K562 (cell line): ENCODE data around the gene TYRO3. TPM values are rescaled to one million over a fixed set of nuclear protein-coding genes. Genes with fewer than 3 reads are reported as not detected.

ENCODE experiments used
- ARHGAP35 ChIP-seq: fragments of 450-650 bp; IDR thresholded peaks from 2 replicates; pipeline ENCODE4 v1.6.1; 2018; ENCODE audit not compliant: partially characterized antibody
- FOXP1 ChIP-seq: sonication (generic); formaldehyde crosslinking; IDR thresholded peaks from 2 replicates; pipeline ENCODE4 v1.8.0; 2022; ENCODE audit warnings: mild to moderate bottlenecking, missing genetic modification reagents
- GATAD2A ChIP-seq: fragments of 450-650 bp; IDR thresholded peaks from 2 replicates; pipeline ENCODE4 v1.6.1; 2017
- KDM5B ChIP-seq: fragments of 200-600 bp; sonication (generic); IDR thresholded peaks from 2 replicates; pipeline ENCODE4 v1.6.1; 2012; ENCODE audit warnings: low read depth, mild to moderate bottlenecking, moderate library complexity, low read length, control low read depth, inconsistent platforms; ENCODE audit not compliant: insufficient replicate concordance
- MAFG ChIP-seq: fragments of 450-650 bp; conservative IDR thresholded peaks from 2 replicates; pipeline ENCODE4 v1.6.1; 2016; ENCODE audit warnings: missing genetic modification characterization, missing compliant biosample characterization
- MXI1 ChIP-seq: IDR thresholded peaks from 2 replicates; pipeline ENCODE4 v1.6.1; 2011; ENCODE audit warnings: low read depth, mild to moderate bottlenecking, improper control_type of control experiment, low read length
- RAD21 ChIP-seq, 2 experiments: fragments of 250-450 bp in 1 of 2; fragments of 450-650 bp in 1 of 2; sonication (Bioruptor Pico) in 1 of 2; formaldehyde crosslinking in 1 of 2; IDR thresholded peaks in 1 of 2; conservative IDR thresholded peaks in 1 of 2; 2 replicates each; pipeline versions ENCODE4 v1.4.0 to v1.8.0; 2020 to 2022; ENCODE audit warnings: mild to moderate bottlenecking in 2 of 2, moderate library complexity in 1 of 2
- ZNF3 ChIP-seq: fragments of 250-450 bp; sonication (Bioruptor Pico); IDR thresholded peaks from 2 replicates; pipeline ENCODE4 v1.5.0; 2021; ENCODE audit warnings: mild to moderate bottlenecking, moderate library complexity
- ZNF696 ChIP-seq: fragments of 250-450 bp; sonication (Bioruptor Pico); conservative IDR thresholded peaks from 2 replicates; pipeline ENCODE4 v1.4.0; 2020; ENCODE audit warnings: mild to moderate bottlenecking, moderate library complexity
- ZNF76 ChIP-seq: fragments of 250-450 bp; sonication (Bioruptor Pico); IDR thresholded peaks from 2 replicates; pipeline ENCODE4 v1.4.0; 2020; ENCODE audit warnings: mild to moderate bottlenecking, moderate library complexity, borderline replicate concordance
- polyA plus RNA-seq, 8 experiments: library from polyadenylated mRNA; depleted of rRNA in 4 of 8; stranded (reverse) in 5 of 8; unstranded in 3 of 8; fragments of >200 nt; fragmentation: Nextera tagmentation in 2 of 8; fragmentation: Illumina TruSeq in 1 of 8; extraction: Ambion mirVana in 2 of 8; extraction: Trizol in 1 of 8; gene quantifications; 2 replicates each; pipeline versions ENCODE4 v1.2.1 to v1.2.3, GENCODE V29; 2011 to 2014; ENCODE audit warnings: inconsistent platforms in 1 of 8, missing spikeins in 1 of 8
- total RNA-seq, 7 experiments: library from RNA; depleted of rRNA in 6 of 7; stranded (reverse); fragments of >200 nt in 6 of 7; fragmentation: Illumina TruSeq in 2 of 7; extraction: Trizol in 2 of 7; gene quantifications; 2 replicates each; pipeline versions ENCODE4 v1.2.1 to v1.2.3, GENCODE V29; 2011 to 2021; ENCODE audit warnings: low replicate concordance in 1 of 7
- TF ChIP-seq, protein P1 (sequence below), 2 experiments: fragments of 150-350 bp in 1 of 2; IDR thresholded peaks; 2 replicates each; pipeline ENCODE4 v1.6.1; 2012 to 2016; ENCODE audit warnings: low read depth in 2 of 2, low read length in 2 of 2, mild to moderate bottlenecking in 1 of 2, moderate library complexity in 1 of 2
- TF ChIP-seq, protein P2 (sequence below): fragments of 450-650 bp; formaldehyde crosslinking; IDR thresholded peaks from 2 replicates; pipeline ENCODE4 v1.4.0; 2022; ENCODE audit warnings: mild to moderate bottlenecking, moderate library complexity
- TF ChIP-seq, protein P3 (sequence below), 2 experiments: fragments of 450-650 bp; conservative IDR thresholded peaks; 2 replicates each; pipeline ENCODE4 v1.6.1; 2017; ENCODE audit warnings: mild to moderate bottlenecking in 2 of 2, moderate library complexity in 2 of 2
- TF ChIP-seq, protein P4 (sequence below), 3 experiments: IDR thresholded peaks in 2 of 3; conservative IDR thresholded peaks in 1 of 3; 2 replicates each; pipeline ENCODE4 v1.5.1; 2011 to 2012; ENCODE audit warnings: low read length in 3 of 3, mild to moderate bottlenecking in 3 of 3, control low read depth in 2 of 3, improper control_type of control experiment in 1 of 3, inconsistent platforms in 1 of 3, low read depth in 1 of 3, mixed read lengths in 1 of 3, moderate library complexity in 1 of 3; ENCODE audit not compliant: insufficient read depth in 2 of 3
- TF ChIP-seq, protein P5 (sequence below): sonication (generic); formaldehyde crosslinking; IDR thresholded peaks from 2 replicates; pipeline ENCODE4 v1.8.0; 2022; ENCODE audit warnings: mild to moderate bottlenecking, missing genetic modification reagents

The TYRO3 gene
- total and polyA plus RNA-seq, 9 of the 15 experiments (the other 6 are each of a cell fraction or from before 2014, with no cell fraction given): 2.6 to 39.6 (median 18.6) TPM

DNA sequence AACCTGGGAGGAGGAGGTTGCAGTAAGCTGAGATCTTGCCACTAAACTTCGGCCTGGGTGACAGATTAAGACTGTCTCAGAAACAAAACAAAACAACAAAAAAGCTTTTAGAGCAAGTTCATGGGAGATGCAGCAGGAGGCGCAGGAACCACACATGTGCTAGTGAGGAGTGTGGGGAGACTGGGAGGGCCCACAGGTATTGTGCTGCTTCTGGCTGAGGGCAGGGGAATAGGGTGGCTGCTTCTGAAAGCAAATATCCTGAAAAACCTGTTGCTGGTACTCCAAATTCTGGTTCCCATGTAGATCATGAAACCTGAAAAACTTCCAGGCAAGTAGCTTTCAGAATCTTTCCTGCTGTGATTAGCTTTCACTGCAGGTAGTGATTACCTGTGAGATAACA, 22.1 kb downstream of the TYRO3 start (continued):
- TF ChIP-seq, protein P1, sequence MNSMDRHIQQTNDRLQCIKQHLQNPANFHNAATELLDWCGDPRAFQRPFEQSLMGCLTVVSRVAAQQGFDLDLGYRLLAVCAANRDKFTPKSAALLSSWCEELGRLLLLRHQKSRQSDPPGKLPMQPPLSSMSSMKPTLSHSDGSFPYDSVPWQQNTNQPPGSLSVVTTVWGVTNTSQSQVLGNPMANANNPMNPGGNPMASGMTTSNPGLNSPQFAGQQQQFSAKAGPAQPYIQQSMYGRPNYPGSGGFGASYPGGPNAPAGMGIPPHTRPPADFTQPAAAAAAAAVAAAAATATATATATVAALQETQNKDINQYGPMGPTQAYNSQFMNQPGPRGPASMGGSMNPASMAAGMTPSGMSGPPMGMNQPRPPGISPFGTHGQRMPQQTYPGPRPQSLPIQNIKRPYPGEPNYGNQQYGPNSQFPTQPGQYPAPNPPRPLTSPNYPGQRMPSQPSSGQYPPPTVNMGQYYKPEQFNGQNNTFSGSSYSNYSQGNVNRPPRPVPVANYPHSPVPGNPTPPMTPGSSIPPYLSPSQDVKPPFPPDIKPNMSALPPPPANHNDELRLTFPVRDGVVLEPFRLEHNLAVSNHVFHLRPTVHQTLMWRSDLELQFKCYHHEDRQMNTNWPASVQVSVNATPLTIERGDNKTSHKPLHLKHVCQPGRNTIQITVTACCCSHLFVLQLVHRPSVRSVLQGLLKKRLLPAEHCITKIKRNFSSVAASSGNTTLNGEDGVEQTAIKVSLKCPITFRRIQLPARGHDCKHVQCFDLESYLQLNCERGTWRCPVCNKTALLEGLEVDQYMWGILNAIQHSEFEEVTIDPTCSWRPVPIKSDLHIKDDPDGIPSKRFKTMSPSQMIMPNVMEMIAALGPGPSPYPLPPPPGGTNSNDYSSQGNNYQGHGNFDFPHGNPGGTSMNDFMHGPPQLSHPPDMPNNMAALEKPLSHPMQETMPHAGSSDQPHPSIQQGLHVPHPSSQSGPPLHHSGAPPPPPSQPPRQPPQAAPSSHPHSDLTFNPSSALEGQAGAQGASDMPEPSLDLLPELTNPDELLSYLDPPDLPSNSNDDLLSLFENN (IDR thresholded peaks at IDR 0.05; ENCODE audit: low read depth in 2 of 2, low read length in 2 of 2): no peak
- no peak for TF ChIP-seq ZNF76 (CRISPR knock-in tag)
- TF ChIP-seq RAD21 (CRISPR knock-in tag; conservative IDR thresholded peaks at IDR 0.05 in 1 of 2, IDR thresholded peaks at IDR 0.05 in 1 of 2): peak; percentile 32 to 66; a peak in 2 of 4 replicates
- TF ChIP-seq MXI1: no peak
- TF ChIP-seq GATAD2A: no peak
- no peak for TF ChIP-seq FOXP1 (CRISPR knock-in tag)
- no peak for TF ChIP-seq KDM5B
- TF ChIP-seq ARHGAP35: no peak
- no peak for TF ChIP-seq ZNF3 (CRISPR knock-in tag)
- TF ChIP-seq, protein P2, sequence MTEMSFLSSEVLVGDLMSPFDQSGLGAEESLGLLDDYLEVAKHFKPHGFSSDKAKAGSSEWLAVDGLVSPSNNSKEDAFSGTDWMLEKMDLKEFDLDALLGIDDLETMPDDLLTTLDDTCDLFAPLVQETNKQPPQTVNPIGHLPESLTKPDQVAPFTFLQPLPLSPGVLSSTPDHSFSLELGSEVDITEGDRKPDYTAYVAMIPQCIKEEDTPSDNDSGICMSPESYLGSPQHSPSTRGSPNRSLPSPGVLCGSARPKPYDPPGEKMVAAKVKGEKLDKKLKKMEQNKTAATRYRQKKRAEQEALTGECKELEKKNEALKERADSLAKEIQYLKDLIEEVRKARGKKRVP (CRISPR knock-in tag): no peak
- TF ChIP-seq, protein P3, sequence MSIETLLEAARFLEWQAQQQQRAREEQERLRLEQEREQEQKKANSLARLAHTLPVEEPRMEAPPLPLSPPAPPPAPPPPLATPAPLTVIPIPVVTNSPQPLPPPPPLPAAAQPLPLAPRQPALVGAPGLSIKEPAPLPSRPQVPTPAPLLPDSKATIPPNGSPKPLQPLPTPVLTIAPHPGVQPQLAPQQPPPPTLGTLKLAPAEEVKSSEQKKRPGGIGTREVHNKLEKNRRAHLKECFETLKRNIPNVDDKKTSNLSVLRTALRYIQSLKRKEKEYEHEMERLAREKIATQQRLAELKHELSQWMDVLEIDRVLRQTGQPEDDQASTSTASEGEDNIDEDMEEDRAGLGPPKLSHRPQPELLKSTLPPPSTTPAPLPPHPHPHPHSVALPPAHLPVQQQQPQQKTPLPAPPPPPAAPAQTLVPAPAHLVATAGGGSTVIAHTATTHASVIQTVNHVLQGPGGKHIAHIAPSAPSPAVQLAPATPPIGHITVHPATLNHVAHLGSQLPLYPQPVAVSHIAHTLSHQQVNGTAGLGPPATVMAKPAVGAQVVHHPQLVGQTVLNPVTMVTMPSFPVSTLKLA (conservative IDR thresholded peaks at IDR 0.05): no peak
- no peak for TF ChIP-seq MAFG (tag)
- TF ChIP-seq, protein P4, sequence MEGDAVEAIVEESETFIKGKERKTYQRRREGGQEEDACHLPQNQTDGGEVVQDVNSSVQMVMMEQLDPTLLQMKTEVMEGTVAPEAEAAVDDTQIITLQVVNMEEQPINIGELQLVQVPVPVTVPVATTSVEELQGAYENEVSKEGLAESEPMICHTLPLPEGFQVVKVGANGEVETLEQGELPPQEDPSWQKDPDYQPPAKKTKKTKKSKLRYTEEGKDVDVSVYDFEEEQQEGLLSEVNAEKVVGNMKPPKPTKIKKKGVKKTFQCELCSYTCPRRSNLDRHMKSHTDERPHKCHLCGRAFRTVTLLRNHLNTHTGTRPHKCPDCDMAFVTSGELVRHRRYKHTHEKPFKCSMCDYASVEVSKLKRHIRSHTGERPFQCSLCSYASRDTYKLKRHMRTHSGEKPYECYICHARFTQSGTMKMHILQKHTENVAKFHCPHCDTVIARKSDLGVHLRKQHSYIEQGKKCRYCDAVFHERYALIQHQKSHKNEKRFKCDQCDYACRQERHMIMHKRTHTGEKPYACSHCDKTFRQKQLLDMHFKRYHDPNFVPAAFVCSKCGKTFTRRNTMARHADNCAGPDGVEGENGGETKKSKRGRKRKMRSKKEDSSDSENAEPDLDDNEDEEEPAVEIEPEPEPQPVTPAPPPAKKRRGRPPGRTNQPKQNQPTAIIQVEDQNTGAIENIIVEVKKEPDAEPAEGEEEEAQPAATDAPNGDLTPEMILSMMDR (IDR thresholded peaks at IDR 0.05 in 2 of 3, conservative IDR thresholded peaks at IDR 0.05 in 1 of 3; ENCODE audit: insufficient read depth in 2 of 3, low read depth in 1 of 3, low read length in 3 of 3): peak; percentile 53 to 68 (median 61); a peak in 5 of 6 replicates
- no peak for TF ChIP-seq ZNF696 (CRISPR knock-in tag)
- TF ChIP-seq, protein P5, sequence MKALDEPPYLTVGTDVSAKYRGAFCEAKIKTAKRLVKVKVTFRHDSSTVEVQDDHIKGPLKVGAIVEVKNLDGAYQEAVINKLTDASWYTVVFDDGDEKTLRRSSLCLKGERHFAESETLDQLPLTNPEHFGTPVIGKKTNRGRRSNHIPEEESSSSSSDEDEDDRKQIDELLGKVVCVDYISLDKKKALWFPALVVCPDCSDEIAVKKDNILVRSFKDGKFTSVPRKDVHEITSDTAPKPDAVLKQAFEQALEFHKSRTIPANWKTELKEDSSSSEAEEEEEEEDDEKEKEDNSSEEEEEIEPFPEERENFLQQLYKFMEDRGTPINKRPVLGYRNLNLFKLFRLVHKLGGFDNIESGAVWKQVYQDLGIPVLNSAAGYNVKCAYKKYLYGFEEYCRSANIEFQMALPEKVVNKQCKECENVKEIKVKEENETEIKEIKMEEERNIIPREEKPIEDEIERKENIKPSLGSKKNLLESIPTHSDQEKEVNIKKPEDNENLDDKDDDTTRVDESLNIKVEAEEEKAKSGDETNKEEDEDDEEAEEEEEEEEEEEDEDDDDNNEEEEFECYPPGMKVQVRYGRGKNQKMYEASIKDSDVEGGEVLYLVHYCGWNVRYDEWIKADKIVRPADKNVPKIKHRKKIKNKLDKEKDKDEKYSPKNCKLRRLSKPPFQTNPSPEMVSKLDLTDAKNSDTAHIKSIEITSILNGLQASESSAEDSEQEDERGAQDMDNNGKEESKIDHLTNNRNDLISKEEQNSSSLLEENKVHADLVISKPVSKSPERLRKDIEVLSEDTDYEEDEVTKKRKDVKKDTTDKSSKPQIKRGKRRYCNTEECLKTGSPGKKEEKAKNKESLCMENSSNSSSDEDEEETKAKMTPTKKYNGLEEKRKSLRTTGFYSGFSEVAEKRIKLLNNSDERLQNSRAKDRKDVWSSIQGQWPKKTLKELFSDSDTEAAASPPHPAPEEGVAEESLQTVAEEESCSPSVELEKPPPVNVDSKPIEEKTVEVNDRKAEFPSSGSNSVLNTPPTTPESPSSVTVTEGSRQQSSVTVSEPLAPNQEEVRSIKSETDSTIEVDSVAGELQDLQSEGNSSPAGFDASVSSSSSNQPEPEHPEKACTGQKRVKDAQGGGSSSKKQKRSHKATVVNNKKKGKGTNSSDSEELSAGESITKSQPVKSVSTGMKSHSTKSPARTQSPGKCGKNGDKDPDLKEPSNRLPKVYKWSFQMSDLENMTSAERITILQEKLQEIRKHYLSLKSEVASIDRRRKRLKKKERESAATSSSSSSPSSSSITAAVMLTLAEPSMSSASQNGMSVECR: no peak
